SK-N-SH (cell line): Measurements from ENCODE around the gene PRKCI.

Source experiments
- CTCF ChIP-seq: fragments of 200-600 bp; sonication (generic); IDR thresholded peaks from 2 replicates; pipeline ENCODE4 v1.6.1; 2017; ENCODE audit warnings: antibody characterized with exemption, mild to moderate bottlenecking, moderate library complexity
- EZH2phosphoT487 ChIP-seq: fragments of 200-600 bp; sonication (generic); IDR thresholded peaks from 2 replicates; pipeline ENCODE4 v1.6.1; 2017; ENCODE audit warnings: low read depth, mixed run types, mild to moderate bottlenecking, antibody characterized with exemption, moderate library complexity, borderline replicate concordance
- RCOR1 ChIP-seq: fragments of 150-350 bp; IDR thresholded peaks from 2 replicates; pipeline ENCODE4 v1.6.1; 2017; ENCODE audit warnings: antibody characterized with exemption, low read length
- TCF12 ChIP-seq: IDR thresholded peaks from 2 replicates; pipeline ENCODE4 v1.4.0; 2012

- TF ChIP-seq TCF12 (no peak), CTCF (no peak), RCOR1 (no peak), EZH2phosphoT487 (no peak)
These were observed 85.6 kb downstream of the PRKCI start for GRCh38 chr3:170307671-170308405.
